Osteocyte (in vitro differentiated cells): ENCODE measurements around the gene PLCB2. TPM values are rescaled to one million over a fixed set of nuclear protein-coding genes. Genes with fewer than 3 reads are reported as not detected.

Source experiments
- DNase-seq: peaks from one replicate; pipeline ENCODE4 v3.0.0; 2021; ENCODE audit warnings: mixed read lengths; ENCODE audit not compliant: unreplicated experiment; ENCODE audit errors: extremely low spot score
- H3K27ac Mint-ChIP-seq: one replicate; pipeline ENCODE4 v1.8.0; 2021; ENCODE audit warnings: mild to moderate bottlenecking, mixed read lengths; ENCODE audit not compliant: unreplicated experiment
- H3K27me3 Mint-ChIP-seq: one replicate; pipeline ENCODE4 v1.8.0; 2021; ENCODE audit warnings: mixed read lengths; ENCODE audit not compliant: unreplicated experiment
- H3K36me3 Mint-ChIP-seq: one replicate; pipeline ENCODE4 v1.8.0; 2021; ENCODE audit warnings: mixed read lengths; ENCODE audit not compliant: unreplicated experiment
- H3K4me1 Mint-ChIP-seq: one replicate; pipeline ENCODE4 v1.8.0; 2021; ENCODE audit warnings: mixed read lengths; ENCODE audit not compliant: unreplicated experiment
- H3K4me3 Mint-ChIP-seq: one replicate; pipeline ENCODE4 v1.8.0; 2021; ENCODE audit warnings: mild to moderate bottlenecking, moderate library complexity, mixed read lengths; ENCODE audit not compliant: unreplicated experiment
- H3K9me3 Mint-ChIP-seq: one replicate; pipeline ENCODE4 v1.8.0; 2021; ENCODE audit warnings: mixed read lengths; ENCODE audit not compliant: unreplicated experiment
- CTCF ChIP-seq: fragments of 200-600 bp; sonication (generic); IDR thresholded peaks from 2 replicates; pipeline ENCODE4 v1.5.0; 2021; ENCODE audit warnings: antibody characterized with exemption, mild to moderate bottlenecking, moderate library complexity
- long read RNA-seq: library from polyadenylated mRNA; unstranded; transcript quantifications from one replicate; pipeline ENCODE4 v2.0.0, GENCODE V29; 2021
- total RNA-seq: library from RNA; stranded (reverse); gene quantifications from 2 replicates; pipeline ENCODE4 v1.2.1, GENCODE V29; 2021

The PLCB2 gene
- 0.40 and 1.2 TPM in 2 replicates for total RNA-seq
- long read RNA-seq, result 0 reads

- peaks cover 2% of the 10 kb centered on the region for H3K4me1 Mint-ChIP-seq
- H3K4me3 Mint-ChIP-seq, result no peak within 1 kb of the TSS
- no peaks in the 10 kb centered on the region for H3K36me3 Mint-ChIP-seq
- peak; percentile 30 for TF ChIP-seq CTCF
- no peak within 1 kb of the TSS for H3K27ac Mint-ChIP-seq
- H3K27me3 Mint-ChIP-seq, result peaks cover 22% of the 10 kb centered on the region
- no peaks in the 10 kb centered on the region for H3K9me3 Mint-ChIP-seq
- DNase-seq, result no peak
Measured at GRCh38 chr15:40307421-40308211, at the start of gene PLCB2. TSS of gene PLCB2 (minus strand) at chr15:40307935. CDS start at chr15:40307672, 263 bp downstream.

- H3K27me3 Mint-ChIP-seq, result peaks cover 6% of the 10 kb centered on the region
- H3K4me3 Mint-ChIP-seq, result peak overlapping the region; percentile 69
- DNase-seq, result no peak
- H3K36me3 Mint-ChIP-seq, result no peaks in the 10 kb centered on the region
- H3K9me3 Mint-ChIP-seq, result no peaks in the 10 kb centered on the region
- no peak for TF ChIP-seq CTCF
- no peak overlapping the region for H3K27ac Mint-ChIP-seq
- H3K4me1 Mint-ChIP-seq, result peaks cover 34% of the 10 kb centered on the region
Measured at GRCh38 chr15:40357246-40357645, 49.5 kb upstream of the PLCB2 start.

GRCh38 chr15:40355976-40356585 lies 48.3 kb upstream of the PLCB2 start:
- no peak for DNase-seq
- Mint-ChIP-seq H3K9me3 (no peaks in the 10 kb centered on the region), H3K4me3 (no peak overlapping the region), H3K27me3 (peaks cover 6% of the 10 kb centered on the region), H3K36me3 (no peaks in the 10 kb centered on the region), H3K27ac (no peak overlapping the region), H3K4me1 (peaks cover 34% of the 10 kb centered on the region)
- TF ChIP-seq CTCF, result no peak

- no peaks in the 10 kb centered on the region for H3K27me3 Mint-ChIP-seq
- DNase-seq, result no peak
- no peak overlapping the region for H3K4me3 Mint-ChIP-seq
- peak overlapping the region; percentile 55 for H3K27ac Mint-ChIP-seq
- H3K4me1 Mint-ChIP-seq, result peaks cover 34% of the 10 kb centered on the region
- H3K36me3 Mint-ChIP-seq, result no peaks in the 10 kb centered on the region
- H3K9me3 Mint-ChIP-seq, result no peaks in the 10 kb centered on the region
- peak; percentile 62 for TF ChIP-seq CTCF
Measured at GRCh38 chr15:40354408-40355171, 46.9 kb upstream of the PLCB2 start.

- no peaks in the 10 kb centered on the region for H3K9me3 Mint-ChIP-seq
- no peak overlapping the region for H3K4me3 Mint-ChIP-seq
Measured at GRCh38 chr15:40353697-40354096, 46.0 kb upstream of the PLCB2 start.

More at GRCh38 chr15:40353697-40354096, 46.0 kb upstream of the PLCB2 start:
- no peak for DNase-seq
- Mint-ChIP-seq H3K36me3 (no peaks in the 10 kb centered on the region), H3K27me3 (no peaks in the 10 kb centered on the region), H3K4me1 (peaks cover 33% of the 10 kb centered on the region), H3K27ac (peak overlapping the region; percentile 23)
- TF ChIP-seq CTCF, result no peak
